ENCODE measurements around the gene SLC26A9.

The SLC26A9 gene

GRCh38 chr1:205945069-205945468, 1.8 kb upstream of the SLC26A9 start:
- Histone ChIP-seq H3K36me3 (ENCODE audit: control insufficient read depth, insufficient read depth, low read length, severe bottlenecking) (no peaks in the 10 kb centered on the region), H3K4me1 (ENCODE audit: control insufficient read depth, insufficient read depth, low read length) (peaks cover 4% of the 10 kb centered on the region), H3K27me3 (replicated peaks; ENCODE audit: control insufficient read depth, insufficient read depth, low read length) (peaks cover 44% of the 10 kb centered on the region), H3K9ac (ENCODE audit: low read length) (no peak overlapping the region), H3K4me3 (ENCODE audit: low read length) (no peak overlapping the region), H3K9me3 (ENCODE audit: control insufficient read depth, low read length) (no peaks in the 10 kb centered on the region)
- no peak for DNase-seq (ENCODE audit: low read depth)

- DNase-seq (ENCODE audit: low read depth): no peak
- Histone ChIP-seq H3K9me3 (ENCODE audit: control insufficient read depth, low read length) (no peaks in the 10 kb centered on the region), H3K27me3 (replicated peaks; ENCODE audit: control insufficient read depth, insufficient read depth, low read length) (peaks cover 46% of the 10 kb centered on the region), H3K9ac (ENCODE audit: low read length) (no peak overlapping the region), H3K4me1 (ENCODE audit: control insufficient read depth, insufficient read depth, low read length) (no peaks in the 10 kb centered on the region), H3K36me3 (ENCODE audit: control insufficient read depth, insufficient read depth, low read length, severe bottlenecking) (no peaks in the 10 kb centered on the region), H3K4me3 (ENCODE audit: low read length) (no peak overlapping the region)
These were observed 1.3 kb upstream of the SLC26A9 start for GRCh38 chr1:205944525-205944924.

- Histone ChIP-seq H3K9me3 (ENCODE audit: control insufficient read depth, low read length) (no peaks in the 10 kb centered on the region), H3K36me3 (ENCODE audit: control insufficient read depth, insufficient read depth, low read length, severe bottlenecking) (no peaks in the 10 kb centered on the region), H3K4me3 (ENCODE audit: low read length) (no peak overlapping the region), H3K4me1 (ENCODE audit: control insufficient read depth, insufficient read depth, low read length) (no peaks in the 10 kb centered on the region), H3K27me3 (replicated peaks; ENCODE audit: control insufficient read depth, insufficient read depth, low read length) (peaks cover 46% of the 10 kb centered on the region), H3K9ac (ENCODE audit: low read length) (no peak overlapping the region)
- DNase-seq (ENCODE audit: low read depth): no peak
These were observed 561 bp downstream of the SLC26A9 start for GRCh38 chr1:205942631-205943159.

GRCh38 chr1:205940710-205941109, 2.5 kb downstream of the SLC26A9 start:
- Histone ChIP-seq H3K27me3 (replicated peaks; ENCODE audit: control insufficient read depth, insufficient read depth, low read length) (peaks cover 45% of the 10 kb centered on the region), H3K9ac (ENCODE audit: low read length) (no peak overlapping the region), H3K4me1 (ENCODE audit: control insufficient read depth, insufficient read depth, low read length) (peaks cover 7% of the 10 kb centered on the region), H3K9me3 (ENCODE audit: control insufficient read depth, low read length) (no peaks in the 10 kb centered on the region), H3K4me3 (ENCODE audit: low read length) (no peak overlapping the region), H3K36me3 (ENCODE audit: control insufficient read depth, insufficient read depth, low read length, severe bottlenecking) (no peaks in the 10 kb centered on the region)
- no peak for DNase-seq (ENCODE audit: low read depth)

- Histone ChIP-seq H3K9ac (ENCODE audit: low read length) (no peak overlapping the region), H3K9me3 (ENCODE audit: control insufficient read depth, low read length) (no peaks in the 10 kb centered on the region), H3K36me3 (ENCODE audit: control insufficient read depth, insufficient read depth, low read length, severe bottlenecking) (no peaks in the 10 kb centered on the region), H3K27me3 (replicated peaks; ENCODE audit: control insufficient read depth, insufficient read depth, low read length) (peaks cover 36% of the 10 kb centered on the region), H3K4me1 (ENCODE audit: control insufficient read depth, insufficient read depth, low read length) (peaks cover 7% of the 10 kb centered on the region), H3K4me3 (ENCODE audit: low read length) (no peak overlapping the region)
- DNase-seq (ENCODE audit: low read depth): no peak
These were observed 3.4 kb downstream of the SLC26A9 start for GRCh38 chr1:205939690-205940330.

- H3K4me3 ChIP-seq (ENCODE audit: low read length): no peak overlapping the region
- peaks cover 17% of the 10 kb centered on the region for H3K4me1 ChIP-seq (ENCODE audit: control insufficient read depth, insufficient read depth, low read length)
- no peak overlapping the region for H3K9ac ChIP-seq (ENCODE audit: low read length)
- H3K27me3 ChIP-seq (replicated peaks; ENCODE audit: control insufficient read depth, insufficient read depth, low read length): peaks cover 27% of the 10 kb centered on the region
- H3K9me3 ChIP-seq (ENCODE audit: control insufficient read depth, low read length): no peaks in the 10 kb centered on the region
- H3K36me3 ChIP-seq (ENCODE audit: control insufficient read depth, insufficient read depth, low read length, severe bottlenecking): no peaks in the 10 kb centered on the region
- no peak for DNase-seq (ENCODE audit: low read depth)
These were observed 4.6 kb downstream of the SLC26A9 start for GRCh38 chr1:205938682-205939081.

GRCh38 chr1:205936846-205937586, 6.2 kb downstream of the SLC26A9 start:
- H3K9me3 ChIP-seq (ENCODE audit: control insufficient read depth, low read length): no peaks in the 10 kb centered on the region
- H3K4me3 ChIP-seq (ENCODE audit: low read length): no peak overlapping the region
- H3K9ac ChIP-seq (ENCODE audit: low read length): no peak overlapping the region
- peaks cover 26% of the 10 kb centered on the region for H3K4me1 ChIP-seq (ENCODE audit: control insufficient read depth, insufficient read depth, low read length)
- H3K27me3 ChIP-seq (replicated peaks; ENCODE audit: control insufficient read depth, insufficient read depth, low read length): peaks cover 15% of the 10 kb centered on the region
- no peaks in the 10 kb centered on the region for H3K36me3 ChIP-seq (ENCODE audit: control insufficient read depth, insufficient read depth, low read length, severe bottlenecking)
- peak; percentile 53 for DNase-seq (ENCODE audit: low read depth)

GRCh38 chr1:205936311-205936710, 6.9 kb downstream of the SLC26A9 start:
- peaks cover 11% of the 10 kb centered on the region for H3K27me3 ChIP-seq (replicated peaks; ENCODE audit: control insufficient read depth, insufficient read depth, low read length)
- no peak overlapping the region for H3K4me3 ChIP-seq (ENCODE audit: low read length)
- H3K9me3 ChIP-seq (ENCODE audit: control insufficient read depth, low read length): no peaks in the 10 kb centered on the region
- H3K36me3 ChIP-seq (ENCODE audit: control insufficient read depth, insufficient read depth, low read length, severe bottlenecking): no peaks in the 10 kb centered on the region
- no peak for DNase-seq (ENCODE audit: low read depth)
- H3K4me1 ChIP-seq (ENCODE audit: control insufficient read depth, insufficient read depth, low read length): peaks cover 26% of the 10 kb centered on the region
- H3K9ac ChIP-seq (ENCODE audit: low read length): no peak overlapping the region

GRCh38 chr1:205935869-205936268, 7.4 kb downstream of the SLC26A9 start:
- Histone ChIP-seq H3K9ac (ENCODE audit: low read length) (no peak overlapping the region), H3K4me3 (ENCODE audit: low read length) (no peak overlapping the region), H3K9me3 (ENCODE audit: control insufficient read depth, low read length) (no peaks in the 10 kb centered on the region), H3K27me3 (replicated peaks; ENCODE audit: control insufficient read depth, insufficient read depth, low read length) (peaks cover 10% of the 10 kb centered on the region), H3K36me3 (ENCODE audit: control insufficient read depth, insufficient read depth, low read length, severe bottlenecking) (no peaks in the 10 kb centered on the region), H3K4me1 (ENCODE audit: control insufficient read depth, insufficient read depth, low read length) (peaks cover 30% of the 10 kb centered on the region)
- DNase-seq (ENCODE audit: low read depth): no peak

GRCh38 chr1:205934788-205935187, 8.5 kb downstream of the SLC26A9 start:
- H3K9me3 ChIP-seq (ENCODE audit: control insufficient read depth, low read length): no peaks in the 10 kb centered on the region
- H3K9ac ChIP-seq (ENCODE audit: low read length): no peak overlapping the region
- H3K4me3 ChIP-seq (ENCODE audit: low read length): no peak overlapping the region
- H3K36me3 ChIP-seq (ENCODE audit: control insufficient read depth, insufficient read depth, low read length, severe bottlenecking): no peaks in the 10 kb centered on the region
- DNase-seq (ENCODE audit: low read depth): no peak
- H3K27me3 ChIP-seq (replicated peaks; ENCODE audit: control insufficient read depth, insufficient read depth, low read length): no peaks in the 10 kb centered on the region
- peaks cover 34% of the 10 kb centered on the region for H3K4me1 ChIP-seq (ENCODE audit: control insufficient read depth, insufficient read depth, low read length)

GRCh38 chr1:205933671-205934618, 9.3 kb downstream of the SLC26A9 start:
- Histone ChIP-seq H3K9me3 (ENCODE audit: control insufficient read depth, low read length) (no peaks in the 10 kb centered on the region), H3K9ac (ENCODE audit: low read length) (no peak overlapping the region), H3K4me3 (ENCODE audit: low read length) (peak overlapping the region; percentile 15), H3K27me3 (replicated peaks; ENCODE audit: control insufficient read depth, insufficient read depth, low read length) (no peaks in the 10 kb centered on the region), H3K4me1 (ENCODE audit: control insufficient read depth, insufficient read depth, low read length) (peaks cover 34% of the 10 kb centered on the region), H3K36me3 (ENCODE audit: control insufficient read depth, insufficient read depth, low read length, severe bottlenecking) (no peaks in the 10 kb centered on the region)
- peak; percentile 51 for DNase-seq (ENCODE audit: low read depth)

All from adipocyte (in vitro differentiated cells).